Activated CD8-positive, alpha-beta memory T cell treated with anti-CD3 and anti-CD28 coated beads, Interleukin-2, amount 10 ng/mL, durations not matched to agents 7 days and 5 days (primary cell): ENCODE measurements around the gene TSPAN4. TPM values are rescaled to one million over a fixed set of nuclear protein-coding genes. Genes with fewer than 3 reads are reported as not detected.

ENCODE experiments used
- ATAC-seq: fragments of 150-1000 bp; cut with Tn5 transposase; one replicate; pipeline ENCODE4 v1.10.0; 2021; ENCODE audit warnings: moderate library complexity
- CTCF ChIA-PET: fragments of 350-600 bp; sonication (Branson Sonifier 250); formaldehyde crosslinking; loops from one replicate; lab custom pipeline; 2021; ENCODE audit warnings: antibody characterized with exemption; lab: Charles Lee
- DNase-seq: peaks from one replicate; pipeline ENCODE4 v3.0.0-alpha.2; 2020
- H3K27ac Mint-ChIP-seq: one replicate; pipeline ENCODE4 v1.8.0; 2021; ENCODE audit warnings: mild to moderate bottlenecking, mixed read lengths
- H3K27me3 Mint-ChIP-seq: one replicate; pipeline ENCODE4 v1.8.0; 2021; ENCODE audit warnings: mixed read lengths
- H3K36me3 Mint-ChIP-seq: one replicate; pipeline ENCODE4 v1.8.0; 2021; ENCODE audit warnings: mild to moderate bottlenecking, mixed read lengths
- H3K4me1 Mint-ChIP-seq: one replicate; pipeline ENCODE4 v1.8.0; 2021; ENCODE audit warnings: mixed read lengths
- H3K4me3 Mint-ChIP-seq: one replicate; pipeline ENCODE4 v1.8.0; 2021; ENCODE audit warnings: mild to moderate bottlenecking, moderate library complexity, mixed read lengths
- H3K9me3 Mint-ChIP-seq: one replicate; pipeline ENCODE4 v1.8.0; 2022; ENCODE audit warnings: low read depth, mixed read lengths
- total RNA-seq, 2 experiments: library from RNA; stranded (reverse); gene quantifications; one replicate each; pipeline ENCODE4 v1.2.3, GENCODE V29; 2021

The TSPAN4 gene
- total RNA-seq, 2 experiments from 2014 or later: 7.8 to 17.8 TPM

GRCh38 chr11:855796-856195, 13.1 kb downstream of the TSPAN4 start:
- no peaks in the 10 kb centered on the region for H3K4me1 Mint-ChIP-seq
- DNase-seq (no peak), ATAC-seq (no peak)
- no peak overlapping the region for H3K27ac Mint-ChIP-seq
- CTCF ChIA-PET: no interaction called here
- H3K36me3 Mint-ChIP-seq: no peaks in the 10 kb centered on the region
- H3K27me3 Mint-ChIP-seq: peaks cover 6% of the 10 kb centered on the region
- no peak overlapping the region for H3K4me3 Mint-ChIP-seq
- H3K9me3 Mint-ChIP-seq: no peaks in the 10 kb centered on the region

GRCh38 chr11:856397-856796, 13.7 kb downstream of the TSPAN4 start:
- no peaks in the 10 kb centered on the region for H3K27me3 Mint-ChIP-seq
- H3K4me3 Mint-ChIP-seq: no peak overlapping the region
- H3K27ac Mint-ChIP-seq: no peak overlapping the region
- H3K36me3 Mint-ChIP-seq: no peaks in the 10 kb centered on the region
- DNase-seq (no peak), ATAC-seq (no peak)
- CTCF ChIA-PET: interaction anchor here (0.8 kb wide), 1 partner anchor 658 kb away, joined by 3 read pairs; no protein-coding TSS in a partner anchor
- no peaks in the 10 kb centered on the region for H3K4me1 Mint-ChIP-seq
- H3K9me3 Mint-ChIP-seq: no peaks in the 10 kb centered on the region

GRCh38 chr11:858053-858761, 15.6 kb downstream of the TSPAN4 start:
- Mint-ChIP-seq H3K27me3 (no peaks in the 10 kb centered on the region), H3K27ac (no peak overlapping the region), H3K9me3 (no peaks in the 10 kb centered on the region), H3K4me3 (no peak overlapping the region), H3K4me1 (no peaks in the 10 kb centered on the region), H3K36me3 (no peaks in the 10 kb centered on the region)
- DNase-seq (no peak), ATAC-seq (no peak)
- CTCF ChIA-PET: no interaction called here

- Mint-ChIP-seq H3K4me1 (no peaks in the 10 kb centered on the region), H3K4me3 (no peak overlapping the region), H3K27ac (no peak overlapping the region), H3K9me3 (no peaks in the 10 kb centered on the region), H3K36me3 (no peaks in the 10 kb centered on the region), H3K27me3 (no peaks in the 10 kb centered on the region)
- CTCF ChIA-PET: no interaction called here
- ATAC-seq (no peak), DNase-seq (no peak)
Observed at GRCh38 chr11:858762-859339, 16.2 kb downstream of the TSPAN4 start.

GRCh38 chr11:859394-860131, 16.9 kb downstream of the TSPAN4 start:
- no peaks in the 10 kb centered on the region for H3K9me3 Mint-ChIP-seq
- H3K4me1 Mint-ChIP-seq: no peaks in the 10 kb centered on the region
- DNase-seq: no peak
- H3K4me3 Mint-ChIP-seq: no peak overlapping the region
- no peak for ATAC-seq
- CTCF ChIA-PET: no interaction called here
- no peak overlapping the region for H3K27ac Mint-ChIP-seq
- H3K36me3 Mint-ChIP-seq: no peaks in the 10 kb centered on the region
- H3K27me3 Mint-ChIP-seq: no peaks in the 10 kb centered on the region

GRCh38 chr11:860234-861104, 17.8 kb downstream of the TSPAN4 start:
- no peaks in the 10 kb centered on the region for H3K9me3 Mint-ChIP-seq
- DNase-seq: no peak
- H3K36me3 Mint-ChIP-seq: no peaks in the 10 kb centered on the region
- no peak overlapping the region for H3K27ac Mint-ChIP-seq
- ATAC-seq: no peak
- no peaks in the 10 kb centered on the region for H3K27me3 Mint-ChIP-seq
- H3K4me3 Mint-ChIP-seq: no peak overlapping the region
- CTCF ChIA-PET: no interaction called here
- no peaks in the 10 kb centered on the region for H3K4me1 Mint-ChIP-seq

GRCh38 chr11:861105-861479, 18.4 kb downstream of the TSPAN4 start:
- no peak overlapping the region for H3K27ac Mint-ChIP-seq
- no peak for ATAC-seq
- H3K36me3 Mint-ChIP-seq: no peaks in the 10 kb centered on the region
- no peak for DNase-seq
- CTCF ChIA-PET: no interaction called here
- no peaks in the 10 kb centered on the region for H3K4me1 Mint-ChIP-seq
- no peaks in the 10 kb centered on the region for H3K9me3 Mint-ChIP-seq
- no peak overlapping the region for H3K4me3 Mint-ChIP-seq
- H3K27me3 Mint-ChIP-seq: no peaks in the 10 kb centered on the region

GRCh38 chr11:862081-862661, 19.5 kb downstream of the TSPAN4 start:
- CTCF ChIA-PET: interaction anchor here (1.2 kb wide), 1 partner anchor 14 kb away, joined by 3 read pairs; no protein-coding TSS in a partner anchor
- no peak for ATAC-seq
- Mint-ChIP-seq H3K9me3 (no peaks in the 10 kb centered on the region), H3K4me3 (no peak overlapping the region), H3K4me1 (no peaks in the 10 kb centered on the region), H3K36me3 (no peaks in the 10 kb centered on the region), H3K27me3 (no peaks in the 10 kb centered on the region), H3K27ac (no peak overlapping the region)
- DNase-seq: no peak

GRCh38 chr11:862696-863022, 20.0 kb downstream of the TSPAN4 start:
- DNase-seq (no peak), ATAC-seq (no peak)
- Mint-ChIP-seq H3K4me1 (no peaks in the 10 kb centered on the region), H3K9me3 (no peaks in the 10 kb centered on the region), H3K27ac (no peak overlapping the region), H3K4me3 (no peak overlapping the region), H3K36me3 (no peaks in the 10 kb centered on the region), H3K27me3 (no peaks in the 10 kb centered on the region)
- CTCF ChIA-PET: interaction anchor here (1.2 kb wide), 1 partner anchor 14 kb away, joined by 3 read pairs; no protein-coding TSS in a partner anchor

GRCh38 chr11:863023-863909, 20.6 kb downstream of the TSPAN4 start:
- CTCF ChIA-PET: interaction anchor here (1.2 kb wide), 1 partner anchor 15 kb away, joined by 3 read pairs; no protein-coding TSS in a partner anchor
- Mint-ChIP-seq H3K9me3 (no peaks in the 10 kb centered on the region), H3K36me3 (no peaks in the 10 kb centered on the region), H3K4me1 (no peaks in the 10 kb centered on the region), H3K4me3 (no peak overlapping the region), H3K27me3 (no peaks in the 10 kb centered on the region), H3K27ac (no peak overlapping the region)
- ATAC-seq (no peak), DNase-seq (no peak)

- Mint-ChIP-seq H3K4me3 (no peak overlapping the region), H3K9me3 (no peaks in the 10 kb centered on the region), H3K36me3 (no peaks in the 10 kb centered on the region), H3K27ac (no peak overlapping the region), H3K27me3 (no peaks in the 10 kb centered on the region), H3K4me1 (no peaks in the 10 kb centered on the region)
- ATAC-seq (no peak), DNase-seq (no peak)
- CTCF ChIA-PET: no interaction called here
Observed at GRCh38 chr11:863910-864827, 21.5 kb downstream of the TSPAN4 start.
